K562 (cell line): ENCODE data around the gene POLR3GL. TPM values are rescaled to one million over a fixed set of nuclear protein-coding genes. Genes with fewer than 3 reads are reported as not detected.

Experiments
- ARID2 ChIP-seq: fragments of 450-650 bp; IDR thresholded peaks from 2 replicates; pipeline ENCODE4 v1.6.1; 2017; ENCODE audit warnings: antibody characterized with exemption, mild to moderate bottlenecking
- CBFB ChIP-seq: sonication (generic); formaldehyde crosslinking; IDR thresholded peaks from 2 replicates; pipeline ENCODE4 v1.4.0; 2020; ENCODE audit warnings: mild to moderate bottlenecking, missing genetic modification reagents
- E2F3 ChIP-seq: fragments of 250-450 bp; sonication (Bioruptor Pico); IDR thresholded peaks from 2 replicates; pipeline ENCODE4 v1.4.0; 2020; ENCODE audit warnings: mild to moderate bottlenecking
- ETV5 ChIP-seq: sonication (generic); formaldehyde crosslinking; IDR thresholded peaks from 2 replicates; pipeline ENCODE4 v1.4.0; 2020; ENCODE audit warnings: low read depth, mild to moderate bottlenecking, missing genetic modification reagents
- HCFC1 ChIP-seq: IDR thresholded peaks from 2 replicates; pipeline ENCODE4 v1.6.1; 2012; ENCODE audit warnings: low read depth, low read length, improper control_type of control experiment
- JUN ChIP-seq, 2 experiments: sonication (generic) in 1 of 2; formaldehyde crosslinking in 1 of 2; IDR thresholded peaks; 2 replicates each; pipeline versions ENCODE4 v1.6.1 to v1.8.0; 2012 to 2022; ENCODE audit warnings: borderline replicate concordance in 2 of 2, mild to moderate bottlenecking in 2 of 2, improper control_type of control experiment in 1 of 2, low read depth in 1 of 2, low read length in 1 of 2, missing genetic modification reagents in 1 of 2
- MTA2 ChIP-seq: fragments of 450-650 bp; IDR thresholded peaks from 2 replicates; pipeline ENCODE4 v1.6.1; 2016; ENCODE audit warnings: low read depth
- PATZ1 ChIP-seq: fragments of 250-450 bp; sonication (Bioruptor Pico); IDR thresholded peaks from 2 replicates; pipeline ENCODE4 v1.5.0; 2020; ENCODE audit warnings: mild to moderate bottlenecking, borderline replicate concordance
- PHF8 ChIP-seq: fragments of 200-600 bp; sonication (generic); IDR thresholded peaks from 2 replicates; pipeline ENCODE4 v1.6.1; 2012; ENCODE audit warnings: mixed run types, mild to moderate bottlenecking, inconsistent platforms, low read length, moderate library complexity, borderline replicate concordance
- SMAD1 ChIP-seq: fragments of 150-350 bp; IDR thresholded peaks from 2 replicates; pipeline ENCODE4 v1.6.1; 2014; ENCODE audit warnings: low read length, low read depth; ENCODE audit not compliant: partially characterized antibody
- SP2 ChIP-seq: IDR thresholded peaks from 2 replicates; pipeline ENCODE4 v1.6.1; 2011; ENCODE audit warnings: mild to moderate bottlenecking, low read depth, low read length, moderate library complexity; ENCODE audit not compliant: poor library complexity, severe bottlenecking; ENCODE audit errors: extremely low read depth
- SRSF1 ChIP-seq: fragments of 200-400 bp; formaldehyde crosslinking; IDR thresholded peaks from 2 replicates; pipeline ENCODE4 v1.6.1; 2017; ENCODE audit warnings: mild to moderate bottlenecking, low read depth, low read length, moderate library complexity
- TSHZ1 ChIP-seq: fragments of 250-450 bp; sonication (Bioruptor Pico); IDR thresholded peaks from 2 replicates; pipeline ENCODE4 v1.4.0; 2020; ENCODE audit warnings: mild to moderate bottlenecking, moderate library complexity
- UBTF ChIP-seq, 2 experiments: IDR thresholded peaks; 2 replicates each; pipeline ENCODE4 v1.6.1; 2012; ENCODE audit warnings: improper control_type of control experiment in 2 of 2, low read depth in 2 of 2, low read length in 2 of 2, borderline replicate concordance in 1 of 2
- WHSC1 ChIP-seq: IDR thresholded peaks from one replicate; pipeline ENCODE4 v1.6.1; 2012; ENCODE audit warnings: low read length, control low read depth, inconsistent platforms
- ZFP1 ChIP-seq: fragments of 450-650 bp; formaldehyde crosslinking; IDR thresholded peaks from 2 replicates; pipeline ENCODE4 v1.4.0; 2020; ENCODE audit warnings: mild to moderate bottlenecking, mixed read lengths
- ZNF282 ChIP-seq: sonication (generic); formaldehyde crosslinking; IDR thresholded peaks from 2 replicates; pipeline ENCODE4 v1.8.1; 2023; ENCODE audit warnings: missing genetic modification reagents
- ZNF764 ChIP-seq: fragments of 250-450 bp; sonication (Bioruptor Pico); IDR thresholded peaks from 2 replicates; pipeline ENCODE4 v1.4.0; 2020; ENCODE audit warnings: low read depth, mild to moderate bottlenecking, moderate library complexity
- polyA plus RNA-seq, 8 experiments: library from polyadenylated mRNA; depleted of rRNA in 4 of 8; stranded (reverse) in 5 of 8; unstranded in 3 of 8; fragments of >200 nt; fragmentation: Nextera tagmentation in 2 of 8; fragmentation: Illumina TruSeq in 1 of 8; extraction: Ambion mirVana in 2 of 8; extraction: Trizol in 1 of 8; gene quantifications; 2 replicates each; pipeline versions ENCODE4 v1.2.1 to v1.2.3, GENCODE V29; 2011 to 2014; ENCODE audit warnings: inconsistent platforms in 1 of 8, missing spikeins in 1 of 8
- total RNA-seq, 7 experiments: library from RNA; depleted of rRNA in 6 of 7; stranded (reverse); fragments of >200 nt in 6 of 7; fragmentation: Illumina TruSeq in 2 of 7; extraction: Trizol in 2 of 7; gene quantifications; 2 replicates each; pipeline versions ENCODE4 v1.2.1 to v1.2.3, GENCODE V29; 2011 to 2021; ENCODE audit warnings: low replicate concordance in 1 of 7

POLR3GL gene
- total and polyA plus RNA-seq, 9 of the 15 experiments (the other 6 are each of a cell fraction or from before 2014, with no cell fraction given) = 14.6 to 48.4 (median 38.2) TPM

GRCh38 chr1:145990249-145990855 is 25.9 kb downstream of the POLR3GL start (continued):
- no peak for TF ChIP-seq UBTF (IDR thresholded peaks at IDR 0.05; ENCODE audit: borderline replicate concordance in 1 of 2, low read depth in 2 of 2, low read length in 2 of 2)
- TF ChIP-seq TSHZ1 (CRISPR knock-in tag) = no peak
- no peak for TF ChIP-seq ETV5 (CRISPR knock-in tag)
- no peak for TF ChIP-seq SMAD1
- TF ChIP-seq ZNF764 (CRISPR knock-in tag) = peak; percentile 55; the same call in 1 of the 2 replicates
- no peak for TF ChIP-seq ZFP1
- TF ChIP-seq PHF8 = no peak
- TF ChIP-seq ARID2 = no peak
- TF ChIP-seq E2F3 (CRISPR knock-in tag) = peak; percentile 41; the same call in 1 of the 2 replicates
- TF ChIP-seq SP2 = no peak
- no peak for TF ChIP-seq ZNF282 (CRISPR knock-in tag)
- TF ChIP-seq CBFB = no peak
- TF ChIP-seq WHSC1 = no peak
- no peak for TF ChIP-seq PATZ1 (CRISPR knock-in tag)
- 0 out of 2 replicates have a peak, but pooled peaks have one; percentile 7 for TF ChIP-seq JUN (IDR thresholded peaks at IDR 0.05; ENCODE audit: borderline replicate concordance, low read depth, low read length)
- no peak for TF ChIP-seq JUN (CRISPR knock-in tag; IDR thresholded peaks at IDR 0.05; ENCODE audit: borderline replicate concordance)
- TF ChIP-seq SRSF1 = no peak
- no peak for TF ChIP-seq MTA2
- no peak for TF ChIP-seq HCFC1
